B cell (primary cell): Measurements from ENCODE around the gene METAP1D.

ENCODE experiments used
- CTCF ChIP-seq: fragments of 200-600 bp; IDR thresholded peaks from one replicate; pipeline ENCODE4 v1.8.0; 2022; ENCODE audit warnings: antibody characterized with exemption, mild to moderate bottlenecking
- EZH2 ChIP-seq: IDR thresholded peaks from 2 replicates; pipeline ENCODE4 v1.6.1; 2012; ENCODE audit warnings: borderline replicate concordance, low read depth, mild to moderate bottlenecking, moderate library complexity, low read length; ENCODE audit not compliant: insufficient read depth, poor library complexity, severe bottlenecking

- no peak for TF ChIP-seq CTCF
- TF ChIP-seq EZH2, result no peak
Measured at GRCh38 chr2:171991027-171991426, 8.7 kb upstream of the METAP1D start.
